WTC11 (cell line): ENCODE measurements around the gene RAPGEF3. TPM values are rescaled to one million over a fixed set of nuclear protein-coding genes. Genes with fewer than 3 reads are reported as not detected.

Experiments used
- ATAC-seq: fragments of 200-7000 bp; cut with Tn5 transposase; 2 replicates; pipeline ENCODE4 v1.10.0; 2021; ENCODE audit warnings: mild to moderate bottlenecking, moderate library complexity
- CTCF ChIA-PET: fragments of 300-600 bp; sonication (Branson Sonifier 250); formaldehyde crosslinking; loops from one replicate; lab custom pipeline; 2021; ENCODE audit warnings: antibody characterized with exemption; lab: Charles Lee
- POLR2A ChIA-PET: fragments of 350-600 bp; sonication (Branson Sonifier 250); formaldehyde crosslinking; loops from one replicate; lab custom pipeline; 2021; ENCODE audit warnings: antibody characterized with exemption; lab: Charles Lee
- DNase-seq: peaks from one replicate; pipeline ENCODE4 v3.0.0; 2021; ENCODE audit warnings: low spot score
- H3K27ac Mint-ChIP-seq: 2 replicates; pipeline ENCODE4 v1.8.0; 2021; ENCODE audit warnings: mixed read lengths
- H3K27me3 Mint-ChIP-seq: 2 replicates; pipeline ENCODE4 v1.8.0; 2021; ENCODE audit warnings: low read depth, mild to moderate bottlenecking, moderate library complexity, mixed read lengths
- H3K36me3 Mint-ChIP-seq: 2 replicates; pipeline ENCODE4 v1.8.0; 2021; ENCODE audit warnings: mixed read lengths
- H3K4me1 Mint-ChIP-seq: 2 replicates; pipeline ENCODE4 v1.8.0; 2022; ENCODE audit warnings: mixed read lengths
- H3K4me3 Mint-ChIP-seq: 2 replicates; pipeline ENCODE4 v1.8.0; 2021; ENCODE audit warnings: mild to moderate bottlenecking, moderate library complexity, mixed read lengths
- H3K9me3 Mint-ChIP-seq: 2 replicates; pipeline ENCODE4 v1.8.0; 2021; ENCODE audit warnings: mixed read lengths
- ATF2 ChIP-seq: sonication (generic); formaldehyde crosslinking; IDR thresholded peaks from 2 replicates; pipeline ENCODE4 v1.8.1; 2022; ENCODE audit warnings: low read depth, missing genetic modification reagents, borderline replicate concordance
- CREB1 ChIP-seq: sonication (generic); formaldehyde crosslinking; IDR thresholded peaks from 2 replicates; pipeline ENCODE4 v1.8.0; 2023; ENCODE audit warnings: mild to moderate bottlenecking, missing genetic modification reagents
- EMX1 ChIP-seq: fragments of 250-450 bp; sonication (Bioruptor Pico); IDR thresholded peaks from 2 replicates; pipeline ENCODE4 v1.8.0; 2021; ENCODE audit warnings: mild to moderate bottlenecking
- HMGA2 ChIP-seq: fragments of 250-450 bp; sonication (Bioruptor Pico); IDR thresholded peaks from 2 replicates; pipeline ENCODE4 v1.4.0; 2021; ENCODE audit warnings: mild to moderate bottlenecking, moderate library complexity
- MXD4 ChIP-seq: fragments of 250-450 bp; sonication (Bioruptor Pico); IDR thresholded peaks from 2 replicates; pipeline ENCODE4 v1.8.0; 2021; ENCODE audit warnings: mild to moderate bottlenecking, moderate library complexity, borderline replicate concordance
- PREB ChIP-seq: sonication (generic); formaldehyde crosslinking; IDR thresholded peaks from 2 replicates; pipeline ENCODE4 v1.8.1; 2022; ENCODE audit warnings: mild to moderate bottlenecking, missing genetic modification reagents, moderate library complexity, borderline replicate concordance
- PRRX2 ChIP-seq: fragments of 250-450 bp; sonication (Bioruptor Pico); IDR thresholded peaks from 2 replicates; pipeline ENCODE4 v1.8.0; 2021; ENCODE audit warnings: mild to moderate bottlenecking
- SMAD3 ChIP-seq: sonication (generic); formaldehyde crosslinking; IDR thresholded peaks from 2 replicates; pipeline ENCODE4 v1.8.0; 2022; ENCODE audit warnings: missing genetic modification reagents, mild to moderate bottlenecking, borderline replicate concordance
- SP1 ChIP-seq: sonication (generic); formaldehyde crosslinking; conservative IDR thresholded peaks from 2 replicates; pipeline ENCODE4 v1.8.1; 2022; ENCODE audit warnings: missing genetic modification reagents
- ZNF219 ChIP-seq: sonication (generic); formaldehyde crosslinking; IDR thresholded peaks from 2 replicates; pipeline ENCODE4 v1.8.0; 2023; ENCODE audit warnings: missing genetic modification reagents, mild to moderate bottlenecking, borderline replicate concordance
- ZNF425 ChIP-seq: fragments of 250-450 bp; sonication (Bioruptor Pico); conservative IDR thresholded peaks from 2 replicates; pipeline ENCODE4 v1.9.0; 2021; ENCODE audit warnings: mild to moderate bottlenecking
- total RNA-seq: library from RNA; stranded (reverse); gene quantifications from 3 replicates; pipeline ENCODE4 v1.2.3, GENCODE V29; 2021
- TF ChIP-seq, protein P1 (sequence below): sonication (generic); formaldehyde crosslinking; IDR thresholded peaks from 2 replicates; pipeline ENCODE4 v1.8.0; 2022; ENCODE audit warnings: missing genetic modification reagents
- TF ChIP-seq, protein P2 (sequence below): sonication (generic); formaldehyde crosslinking; IDR thresholded peaks from 2 replicates; pipeline ENCODE4 v1.8.0; 2023; ENCODE audit warnings: missing genetic modification reagents

The RAPGEF3 gene
- total RNA-seq, 1 experiment from 2014 or later: 13.3 TPM

- TF ChIP-seq CREB1 (CRISPR knock-in tag) (no peak), SMAD3 (CRISPR knock-in tag) (no peak), ATF2 (CRISPR knock-in tag) (no peak)
- TF ChIP-seq, protein P1, sequence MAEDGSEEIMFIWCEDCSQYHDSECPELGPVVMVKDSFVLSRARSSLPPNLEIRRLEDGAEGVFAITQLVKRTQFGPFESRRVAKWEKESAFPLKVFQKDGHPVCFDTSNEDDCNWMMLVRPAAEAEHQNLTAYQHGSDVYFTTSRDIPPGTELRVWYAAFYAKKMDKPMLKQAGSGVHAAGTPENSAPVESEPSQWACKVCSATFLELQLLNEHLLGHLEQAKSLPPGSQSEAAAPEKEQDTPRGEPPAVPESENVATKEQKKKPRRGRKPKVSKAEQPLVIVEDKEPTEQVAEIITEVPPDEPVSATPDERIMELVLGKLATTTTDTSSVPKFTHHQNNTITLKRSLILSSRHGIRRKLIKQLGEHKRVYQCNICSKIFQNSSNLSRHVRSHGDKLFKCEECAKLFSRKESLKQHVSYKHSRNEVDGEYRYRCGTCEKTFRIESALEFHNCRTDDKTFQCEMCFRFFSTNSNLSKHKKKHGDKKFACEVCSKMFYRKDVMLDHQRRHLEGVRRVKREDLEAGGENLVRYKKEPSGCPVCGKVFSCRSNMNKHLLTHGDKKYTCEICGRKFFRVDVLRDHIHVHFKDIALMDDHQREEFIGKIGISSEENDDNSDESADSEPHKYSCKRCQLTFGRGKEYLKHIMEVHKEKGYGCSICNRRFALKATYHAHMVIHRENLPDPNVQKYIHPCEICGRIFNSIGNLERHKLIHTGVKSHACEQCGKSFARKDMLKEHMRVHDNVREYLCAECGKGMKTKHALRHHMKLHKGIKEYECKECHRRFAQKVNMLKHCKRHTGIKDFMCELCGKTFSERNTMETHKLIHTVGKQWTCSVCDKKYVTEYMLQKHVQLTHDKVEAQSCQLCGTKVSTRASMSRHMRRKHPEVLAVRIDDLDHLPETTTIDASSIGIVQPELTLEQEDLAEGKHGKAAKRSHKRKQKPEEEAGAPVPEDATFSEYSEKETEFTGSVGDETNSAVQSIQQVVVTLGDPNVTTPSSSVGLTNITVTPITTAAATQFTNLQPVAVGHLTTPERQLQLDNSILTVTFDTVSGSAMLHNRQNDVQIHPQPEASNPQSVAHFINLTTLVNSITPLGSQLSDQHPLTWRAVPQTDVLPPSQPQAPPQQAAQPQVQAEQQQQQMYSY (CRISPR knock-in tag): no peak
Observed at GRCh38 chr12:47777741-47778558, 19.3 kb upstream of the RAPGEF3 start (continued).

DNA sequence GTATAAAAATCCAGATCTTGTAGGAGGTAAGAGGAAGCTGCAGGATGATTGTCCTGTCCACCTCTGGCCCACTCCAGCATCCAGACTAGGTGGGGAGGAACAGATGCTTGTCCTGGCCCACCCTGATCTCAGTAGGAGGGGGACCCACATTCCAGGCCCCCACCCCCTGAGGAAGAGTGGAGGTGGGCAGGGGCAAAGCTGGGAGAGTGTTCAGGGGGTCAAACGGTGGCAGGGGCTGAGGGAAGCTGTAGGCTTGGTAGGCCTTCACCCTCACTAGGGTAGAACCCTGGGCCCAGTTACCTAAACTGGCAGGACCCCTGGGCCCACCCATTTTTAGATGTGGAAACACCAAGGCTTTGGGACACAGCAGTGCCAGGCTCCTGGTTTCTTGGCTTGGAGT lies 18.5 kb upstream of the RAPGEF3 start:
- no peak for DNase-seq
- H3K4me3 Mint-ChIP-seq: no peak overlapping the region
- CTCF ChIA-PET: interaction anchor here (3.6 to 19.3 kb wide), 6 partner anchors 10 to 61 kb away, joined by 27 to 735 read pairs (median 62); partner anchors contain the start of gene RAPGEF3

More for the DNA sequence above, 18.5 kb upstream of the RAPGEF3 start:
- peaks cover 25% of the 10 kb centered on the region for H3K27me3 Mint-ChIP-seq
- peaks cover 46% of the 10 kb centered on the region for H3K4me1 Mint-ChIP-seq
- ATAC-seq: no peak
- no peak for TF ChIP-seq PRRX2 (CRISPR knock-in tag)
- TF ChIP-seq SMAD3 (CRISPR knock-in tag): no peak
- TF ChIP-seq MXD4 (CRISPR knock-in tag): no peak
- TF ChIP-seq, protein P2, sequence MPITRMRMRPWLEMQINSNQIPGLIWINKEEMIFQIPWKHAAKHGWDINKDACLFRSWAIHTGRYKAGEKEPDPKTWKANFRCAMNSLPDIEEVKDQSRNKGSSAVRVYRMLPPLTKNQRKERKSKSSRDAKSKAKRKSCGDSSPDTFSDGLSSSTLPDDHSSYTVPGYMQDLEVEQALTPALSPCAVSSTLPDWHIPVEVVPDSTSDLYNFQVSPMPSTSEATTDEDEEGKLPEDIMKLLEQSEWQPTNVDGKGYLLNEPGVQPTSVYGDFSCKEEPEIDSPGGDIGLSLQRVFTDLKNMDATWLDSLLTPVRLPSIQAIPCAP: no peak
- no peak for TF ChIP-seq ZNF219 (CRISPR knock-in tag)
- TF ChIP-seq EMX1 (CRISPR knock-in tag): no peak
- no peak for TF ChIP-seq PREB (CRISPR knock-in tag)
- no peak for TF ChIP-seq HMGA2
- TF ChIP-seq SP1: no peak
- no peak for TF ChIP-seq ZNF425 (CRISPR knock-in tag)
- POLR2A ChIA-PET: interaction anchor here (1.2 to 4.3 kb wide), 2 partner anchors 10 to 34 kb away, joined by 4 to 17 read pairs; no protein-coding TSS in a partner anchor
- no peak overlapping the region for H3K27ac Mint-ChIP-seq
- H3K9me3 Mint-ChIP-seq: no peaks in the 10 kb centered on the region
- no peaks in the 10 kb centered on the region for H3K36me3 Mint-ChIP-seq
